ENCODE data around the gene HYDIN. TPM values are rescaled to one million over a fixed set of nuclear protein-coding genes. Genes with fewer than 3 reads are reported as not detected.

Gene HYDIN
- total RNA-seq, 1 experiment from 2014 or later, result not detected

DNA sequence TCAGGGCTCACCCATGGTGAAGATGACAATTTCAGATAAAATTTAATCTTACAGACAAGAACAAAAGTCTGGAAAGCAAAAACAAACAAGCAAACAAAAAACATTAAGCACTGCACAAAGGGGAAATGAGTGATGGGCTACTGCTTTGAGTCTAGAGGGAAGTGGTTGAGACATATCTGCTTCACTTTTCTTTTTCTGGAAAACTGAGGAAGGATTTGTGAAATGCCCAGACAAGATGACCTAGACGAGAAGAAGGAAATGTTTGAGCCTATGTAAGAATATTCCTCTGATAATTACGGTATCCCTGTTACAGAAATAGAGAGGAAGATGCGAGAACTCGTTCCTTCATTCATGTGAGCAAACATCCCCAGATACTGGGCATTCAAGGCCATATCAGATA lies 11.5 kb upstream of the HYDIN start:
- no peak for DNase-seq (ENCODE audit: low read depth, low spot score)
- H3K9me3 ChIP-seq (ENCODE audit: control insufficient read depth in 1 of 2, insufficient read depth in 1 of 2, low read depth in 1 of 2, low read length in 2 of 2), result no peaks in the 10 kb centered on the region
- TF ChIP-seq ZNF274 (IDR thresholded peaks at IDR 0.05; ENCODE audit: low read depth, low read length) (no peak), CEBPB (IDR thresholded peaks at IDR 0.05; ENCODE audit: low read depth) (no peak), SIN3A (IDR thresholded peaks at IDR 0.05; ENCODE audit: low read depth) (no peak), ZFX (IDR thresholded peaks at IDR 0.05) (no peak), TCF7L2 (IDR thresholded peaks at IDR 0.05; ENCODE audit: borderline replicate concordance, extremely low read depth, insufficient read depth, insufficient read length) (no peak), SRF (IDR thresholded peaks at IDR 0.05; ENCODE audit: low read depth) (no peak), YY1 (IDR thresholded peaks at IDR 0.05; ENCODE audit: extremely low read depth, insufficient replicate concordance, low read depth, low read length) (no peak), EGR1 (IDR thresholded peaks at IDR 0.05; ENCODE audit: low read depth) (no peak), JUND (IDR thresholded peaks at IDR 0.05) (no peak), RAD21 (IDR thresholded peaks at IDR 0.05; ENCODE audit: low read depth) (no peak), POLR2A (IDR thresholded peaks at IDR 0.05; ENCODE audit: borderline replicate concordance, extremely low read depth, insufficient read depth, insufficient read length) (no peak)
- TF ChIP-seq, protein P1, sequence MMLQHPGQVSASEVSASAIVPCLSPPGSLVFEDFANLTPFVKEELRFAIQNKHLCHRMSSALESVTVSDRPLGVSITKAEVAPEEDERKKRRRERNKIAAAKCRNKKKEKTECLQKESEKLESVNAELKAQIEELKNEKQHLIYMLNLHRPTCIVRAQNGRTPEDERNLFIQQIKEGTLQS (IDR thresholded peaks at IDR 0.05), result no peak
- H3K36me3 ChIP-seq (ENCODE audit: control insufficient read depth in 1 of 2, insufficient read depth in 2 of 2, low read length in 2 of 2), result no peaks in the 10 kb centered on the region
- no peak overlapping the region for H2AFZ ChIP-seq (ENCODE audit: low read depth, low read length, poor library complexity, severe bottlenecking)
- no peaks in the 10 kb centered on the region for H3K9me2 ChIP-seq (ENCODE audit: insufficient read depth)
- H4K20me1 ChIP-seq (ENCODE audit: insufficient read depth), result no peaks in the 10 kb centered on the region
- H3K4me2 ChIP-seq (ENCODE audit: low read length), result no peak overlapping the region
- H3K27ac ChIP-seq (ENCODE audit: low read depth, low read length), result no peak overlapping the region
- no peaks in the 10 kb centered on the region for H3K4me1 ChIP-seq (ENCODE audit: control insufficient read depth in 1 of 2, insufficient read depth in 2 of 2, low read length in 2 of 2)
- RAD21 ChIA-PET (ENCODE audit: low non-redundant PET in 1 of 2, low total read pairs in 2 of 2, uncharacterized antibody in 2 of 2, unreplicated experiment in 2 of 2), result no interaction called here
- no peak for ATAC-seq
- no TSS peak for BruUV-seq (replicated peaks)
- H3K27me3 ChIP-seq (ENCODE audit: insufficient read depth, low read length), result no peaks in the 10 kb centered on the region
- POLR2A ChIA-PET, result no interaction called here
- H3K79me2 ChIP-seq (ENCODE audit: insufficient read depth, low read length), result no peaks in the 10 kb centered on the region
- no peak overlapping the region for H3K9ac ChIP-seq (ENCODE audit: low read length)
- CTCF ChIA-PET, result no interaction called here
- intact Hi-C loops (cut with micrococcal nuclease), result no loop called here
- no peak overlapping the region for H3K4me3 ChIP-seq (replicated peaks in 1 of 2; ENCODE audit: low read depth in 1 of 2, low read length in 2 of 2)

DNA sequence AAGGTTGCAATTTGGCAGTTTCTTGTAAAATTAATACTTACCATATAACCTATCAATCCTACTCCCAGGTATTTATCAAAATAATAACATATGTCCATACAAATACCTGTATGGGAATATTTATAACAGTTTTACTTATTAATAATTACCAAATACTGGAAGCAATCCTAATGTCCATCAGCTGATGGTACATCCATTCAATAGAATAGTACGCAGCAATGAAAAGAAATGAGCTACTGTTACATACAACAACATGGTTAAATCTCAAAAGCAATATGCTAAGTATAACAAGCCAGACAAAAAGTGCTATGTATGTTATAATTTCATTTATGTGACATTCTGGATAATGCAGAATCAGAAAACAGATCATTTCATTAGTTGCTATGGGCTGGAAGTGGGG lies 1.2 kb downstream of the HYDIN start:
- H2AFZ ChIP-seq (ENCODE audit: low read depth, low read length, poor library complexity, severe bottlenecking), result no peak overlapping the region
- H3K9me3 ChIP-seq (ENCODE audit: control insufficient read depth in 1 of 2, insufficient read depth in 1 of 2, low read depth in 1 of 2, low read length in 2 of 2), result peaks cover 11 to 13% of the 10 kb centered on the region in 2 experiments; a peak in 2 of 4 replicates
- H3K4me1 ChIP-seq (ENCODE audit: control insufficient read depth in 1 of 2, insufficient read depth in 2 of 2, low read length in 2 of 2), result no peaks in the 10 kb centered on the region
- H3K27ac ChIP-seq (ENCODE audit: low read depth, low read length), result no peak overlapping the region
- no peaks in the 10 kb centered on the region for H3K36me3 ChIP-seq (ENCODE audit: control insufficient read depth in 1 of 2, insufficient read depth in 2 of 2, low read length in 2 of 2)
- H3K79me2 ChIP-seq (ENCODE audit: insufficient read depth, low read length), result no peaks in the 10 kb centered on the region
- POLR2A ChIA-PET, result no interaction called here
- no peak overlapping the region for H3K4me3 ChIP-seq (replicated peaks in 1 of 2; ENCODE audit: low read depth in 1 of 2, low read length in 2 of 2)
- no peak overlapping the region for H3K4me2 ChIP-seq (ENCODE audit: low read length)
- CTCF ChIA-PET, result no interaction called here
- no peaks in the 10 kb centered on the region for H3K27me3 ChIP-seq (ENCODE audit: insufficient read depth, low read length)
- no peaks in the 10 kb centered on the region for H4K20me1 ChIP-seq (ENCODE audit: insufficient read depth)
- RAD21 ChIA-PET (ENCODE audit: low non-redundant PET in 1 of 2, low total read pairs in 2 of 2, uncharacterized antibody in 2 of 2, unreplicated experiment in 2 of 2), result no interaction called here
- no peak overlapping the region for H3K9ac ChIP-seq (ENCODE audit: low read length)
- no TSS peak for BruUV-seq (replicated peaks)
- no peaks in the 10 kb centered on the region for H3K9me2 ChIP-seq (ENCODE audit: insufficient read depth)
- intact Hi-C loops (cut with micrococcal nuclease), result no loop called here
- DNase-seq (ENCODE audit: low read depth, low spot score) (no peak), ATAC-seq (no peak)
- TF ChIP-seq ZNF274 (IDR thresholded peaks at IDR 0.05; ENCODE audit: low read depth, low read length) (no peak), SRF (IDR thresholded peaks at IDR 0.05; ENCODE audit: low read depth) (no peak), EZH2phosphoT487 (IDR thresholded peaks at IDR 0.05; ENCODE audit: borderline replicate concordance) (no peak), RAD21 (IDR thresholded peaks at IDR 0.05; ENCODE audit: low read depth) (no peak), EGR1 (IDR thresholded peaks at IDR 0.05; ENCODE audit: low read depth) (no peak), JUND (IDR thresholded peaks at IDR 0.05) (no peak), YY1 (IDR thresholded peaks at IDR 0.05; ENCODE audit: extremely low read depth, insufficient replicate concordance, low read depth, low read length) (no peak), EZH2 (IDR thresholded peaks at IDR 0.05) (no peak)
- TF ChIP-seq, protein P1 (IDR thresholded peaks at IDR 0.05), result no peak
- TF ChIP-seq, protein P2, sequence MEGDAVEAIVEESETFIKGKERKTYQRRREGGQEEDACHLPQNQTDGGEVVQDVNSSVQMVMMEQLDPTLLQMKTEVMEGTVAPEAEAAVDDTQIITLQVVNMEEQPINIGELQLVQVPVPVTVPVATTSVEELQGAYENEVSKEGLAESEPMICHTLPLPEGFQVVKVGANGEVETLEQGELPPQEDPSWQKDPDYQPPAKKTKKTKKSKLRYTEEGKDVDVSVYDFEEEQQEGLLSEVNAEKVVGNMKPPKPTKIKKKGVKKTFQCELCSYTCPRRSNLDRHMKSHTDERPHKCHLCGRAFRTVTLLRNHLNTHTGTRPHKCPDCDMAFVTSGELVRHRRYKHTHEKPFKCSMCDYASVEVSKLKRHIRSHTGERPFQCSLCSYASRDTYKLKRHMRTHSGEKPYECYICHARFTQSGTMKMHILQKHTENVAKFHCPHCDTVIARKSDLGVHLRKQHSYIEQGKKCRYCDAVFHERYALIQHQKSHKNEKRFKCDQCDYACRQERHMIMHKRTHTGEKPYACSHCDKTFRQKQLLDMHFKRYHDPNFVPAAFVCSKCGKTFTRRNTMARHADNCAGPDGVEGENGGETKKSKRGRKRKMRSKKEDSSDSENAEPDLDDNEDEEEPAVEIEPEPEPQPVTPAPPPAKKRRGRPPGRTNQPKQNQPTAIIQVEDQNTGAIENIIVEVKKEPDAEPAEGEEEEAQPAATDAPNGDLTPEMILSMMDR (IDR thresholded peaks at IDR 0.05 in 2 of 3, conservative IDR thresholded peaks at IDR 0.05 in 1 of 3; ENCODE audit: borderline replicate concordance in 1 of 3, insufficient read depth in 1 of 3, low read depth in 2 of 3, low read length in 2 of 3), result no peak
- TF ChIP-seq, protein P3, sequence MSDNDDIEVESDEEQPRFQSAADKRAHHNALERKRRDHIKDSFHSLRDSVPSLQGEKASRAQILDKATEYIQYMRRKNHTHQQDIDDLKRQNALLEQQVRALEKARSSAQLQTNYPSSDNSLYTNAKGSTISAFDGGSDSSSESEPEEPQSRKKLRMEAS (IDR thresholded peaks at IDR 0.05), result no peak
